Naive thymus-derived CD4-positive, alpha-beta T cell (primary cell): ENCODE results near the gene MACO1. TPM values are rescaled to one million over a fixed set of nuclear protein-coding genes. Genes with fewer than 3 reads are reported as not detected.

Experiments
- ATAC-seq: fragments of 150-1000 bp; cut with Tn5 transposase; 2 replicates; pipeline ENCODE4 v1.10.0; 2021; ENCODE audit warnings: mild to moderate bottlenecking, moderate library complexity
- CTCF ChIA-PET: fragments of 350-600 bp; sonication (Branson Sonifier 250); formaldehyde crosslinking; loops from one replicate; lab custom pipeline; 2021; ENCODE audit warnings: antibody characterized with exemption; lab: Charles Lee
- POLR2A ChIA-PET: fragments of 350-600 bp; sonication (Branson Sonifier 250); formaldehyde crosslinking; loops from one replicate; lab custom pipeline; 2021; ENCODE audit warnings: antibody characterized with exemption, inconsistent platforms; lab: Charles Lee
- DNase-seq, 9 donors: peaks; one replicate each; pipeline versions ENCODE4 v3.0.0 to v3.0.0-alpha.2; 2020 to 2022; ENCODE audit warnings: mixed read lengths in 1 of 9
- H3K27ac ChIP-seq: one replicate; pipeline ENCODE4 v1.7.0; 2013; ENCODE audit warnings: mild to moderate bottlenecking, low read depth, low read length, moderate library complexity
- H3K27me3 ChIP-seq, 2 donors: one replicate each; pipeline ENCODE4 v1.7.0; 2013; ENCODE audit warnings: low read length in 2 of 2, mild to moderate bottlenecking in 2 of 2, moderate library complexity in 2 of 2; ENCODE audit not compliant: control insufficient read depth in 2 of 2, insufficient read depth in 2 of 2
- H3K36me3 ChIP-seq, 3 experiments: 1 replicate in 2 of 3; 2 replicates in 1 of 3; pipeline ENCODE4 v1.7.0; 2013; ENCODE audit warnings: low read length in 3 of 3, mild to moderate bottlenecking in 3 of 3, moderate library complexity in 1 of 3; ENCODE audit not compliant: insufficient read depth in 3 of 3, control insufficient read depth in 2 of 3
- H3K4me1 ChIP-seq, 2 donors: one replicate each; pipeline ENCODE4 v1.7.0; 2013; ENCODE audit warnings: low read length in 2 of 2, mild to moderate bottlenecking in 2 of 2, moderate library complexity in 1 of 2; ENCODE audit not compliant: control insufficient read depth in 2 of 2, insufficient read depth in 2 of 2
- H3K4me3 ChIP-seq: 2 replicates; pipeline ENCODE4 v1.7.0; 2013; ENCODE audit warnings: mild to moderate bottlenecking, low read length
- H3K9me3 ChIP-seq, 3 experiments: 1 replicate in 2 of 3; 2 replicates in 1 of 3; pipeline ENCODE4 v1.7.0; 2013; ENCODE audit warnings: low read length in 3 of 3; ENCODE audit not compliant: control insufficient read depth in 2 of 3
- H3K27ac Mint-ChIP-seq, 9 donors: one replicate each; pipeline ENCODE4 v1.8.0; 2020 to 2022; ENCODE audit warnings: mixed read lengths in 9 of 9, mild to moderate bottlenecking in 8 of 9, moderate library complexity in 5 of 9, inconsistent platforms in 2 of 9
- H3K27me3 Mint-ChIP-seq, 5 donors: one replicate each; pipeline ENCODE4 v1.8.0; 2021 to 2022; ENCODE audit warnings: mixed read lengths in 5 of 5, mild to moderate bottlenecking in 1 of 5
- H3K36me3 Mint-ChIP-seq, 5 donors: one replicate each; pipeline ENCODE4 v1.8.0; 2020 to 2022; ENCODE audit warnings: mixed read lengths in 5 of 5, mild to moderate bottlenecking in 3 of 5, inconsistent platforms in 1 of 5
- H3K4me1 Mint-ChIP-seq, 7 donors: one replicate each; pipeline ENCODE4 v1.8.0; 2020 to 2022; ENCODE audit warnings: mixed read lengths in 7 of 7, mild to moderate bottlenecking in 3 of 7, inconsistent platforms in 1 of 7
- H3K4me3 Mint-ChIP-seq, 10 donors: one replicate each; pipeline ENCODE4 v1.8.0; 2020 to 2022; ENCODE audit warnings: mild to moderate bottlenecking in 10 of 10, mixed read lengths in 10 of 10, moderate library complexity in 6 of 10, inconsistent platforms in 2 of 10
- H3K9me3 Mint-ChIP-seq, 11 donors: one replicate each; pipeline ENCODE4 v1.8.0; 2020 to 2022; ENCODE audit warnings: mixed read lengths in 11 of 11, mild to moderate bottlenecking in 4 of 11, inconsistent platforms in 1 of 11, moderate library complexity in 1 of 11
- intact Hi-C, 2 donors: fragments of 100-400 bp; cut with micrococcal nuclease; formaldehyde crosslinking; loops; one replicate each; pipeline ENCODE4 v1.15.1; 2023
- polyA plus RNA-seq, 2 donors: library from polyadenylated mRNA; unstranded; fragments of 300-500 nt; fragmentation: Illumina TruSeq; gene quantifications; one replicate each; pipeline ENCODE4 v1.2.3, GENCODE V29; 2021
- total RNA-seq, 6 experiments: library from RNA in 5 of 6; stranded (reverse) in 5 of 6; gene quantifications; 1 replicate in 5 of 6; 2 replicates in 1 of 6; pipeline ENCODE4 v1.2.3 and lab custom pipeline; 2021 to 2026

The MACO1 gene
- total and polyA plus RNA-seq, 7 experiments from 2014 or later = 8.8 to 25.9 (median 19.5) TPM

GRCh38 chr1:25486602-25487001 lies 55.9 kb downstream of the MACO1 start:
- DNase-seq = no peak
- Mint-ChIP-seq H3K4me1 (peaks cover 8 to 37% (median 24%) of the 10 kb centered on the region in 7 donors), H3K27ac (peak overlapping the region in 4 of 9 donors; percentile 29 to 54 (median 44)), H3K9me3 (no peaks in the 10 kb centered on the region), H3K27me3 (no peaks in the 10 kb centered on the region), H3K4me3 (no peak overlapping the region), H3K36me3 (peaks cover 2 to 57% (median 27%) of the 10 kb centered on the region in 5 donors)
- ChIA-PET POLR2A (interaction anchor here (0.6 to 2.5 kb wide), 5 partner anchors 9 to 192 kb away, joined by 3 to 10 read pairs (median 3); no protein-coding TSS in a partner anchor), CTCF (interaction anchor here (1.0 to 2.8 kb wide), 6 partner anchors 10 to 244 kb away, joined by 3 to 23 read pairs (median 4); no protein-coding TSS in a partner anchor)
- Histone ChIP-seq H3K4me3 (no peak overlapping the region), H3K27me3 (no peaks in the 10 kb centered on the region), H3K4me1 (no peaks in the 10 kb centered on the region), H3K36me3 (peaks cover 9 to 50% (median 21%) of the 10 kb centered on the region in 3 experiments), H3K27ac (no peak overlapping the region), H3K9me3 (no peaks in the 10 kb centered on the region)
- ATAC-seq = no peak
- intact Hi-C loops = loop anchor here (2.0 to 5.0 kb wide), 2 partner anchors 14 to 54 kb away; partner anchors contain the start of gene MACO1 (in 1 of the 2)

- Histone ChIP-seq H3K4me1 (no peaks in the 10 kb centered on the region), H3K4me3 (no peak overlapping the region), H3K27ac (no peak overlapping the region), H3K9me3 (no peaks in the 10 kb centered on the region), H3K36me3 (peaks cover 19 to 60% (median 26%) of the 10 kb centered on the region in 3 experiments), H3K27me3 (no peaks in the 10 kb centered on the region)
- H3K4me1 Mint-ChIP-seq = peaks cover 0 to 26% (median 17%) of the 10 kb centered on the region in 7 donors
- no peak overlapping the region for H3K4me3 Mint-ChIP-seq
- no peaks in the 10 kb centered on the region for H3K9me3 Mint-ChIP-seq
- intact Hi-C loops = loop anchor here (2.0 to 5.0 kb wide), 2 partner anchors 15 to 55 kb away; partner anchors contain the start of gene MACO1 (in 1 of the 2)
- peak in 6 of 9 donors; percentile 30 to 48 (median 38) for DNase-seq
- POLR2A ChIA-PET = interaction anchor here (0.6 to 2.5 kb wide), 8 partner anchors 10 to 471 kb away, joined by 3 to 10 read pairs (median 4); partner anchors contain the start of gene MACO1
- H3K27ac Mint-ChIP-seq = peak overlapping the region in 2 of 9 donors; percentile 7 to 65
- peaks cover 4 to 62% (median 31%) of the 10 kb centered on the region in 5 donors for H3K36me3 Mint-ChIP-seq
- CTCF ChIA-PET = interaction anchor here (0.6 to 2.8 kb wide), 12 partner anchors 10 to 1021 kb away, joined by 3 to 23 read pairs (median 5); no protein-coding TSS in a partner anchor
- no peaks in the 10 kb centered on the region for H3K27me3 Mint-ChIP-seq
- ATAC-seq = no peak
Measured at GRCh38 chr1:25487628-25488027, 56.9 kb downstream of the MACO1 start.

GRCh38 chr1:25492323-25492722 lies 61.6 kb downstream of the MACO1 start:
- peaks cover 13 to 59% (median 37%) of the 10 kb centered on the region in 5 donors for H3K36me3 Mint-ChIP-seq
- H3K27ac ChIP-seq = no peak overlapping the region
- no peaks in the 10 kb centered on the region for H3K4me1 ChIP-seq
- H3K9me3 ChIP-seq = no peaks in the 10 kb centered on the region
- no peaks in the 10 kb centered on the region for H3K27me3 ChIP-seq
- H3K4me3 Mint-ChIP-seq = no peak overlapping the region
- H3K9me3 Mint-ChIP-seq = no peaks in the 10 kb centered on the region
- H3K4me1 Mint-ChIP-seq = peaks cover 2 to 12% (median 5%) of the 10 kb centered on the region in 7 donors
- ATAC-seq = no peak
- ChIA-PET POLR2A (interaction anchor here (0.8 to 1.1 kb wide), 2 partner anchors 16 to 153 kb away, joined by 3 to 4 read pairs; no protein-coding TSS in a partner anchor), CTCF (interaction anchor here (1.0 kb wide), 1 partner anchor 15 kb away, joined by 5 read pairs; no protein-coding TSS in a partner anchor)
- H3K27ac Mint-ChIP-seq = peak overlapping the region in 5 of 9 donors; percentile 19 to 74 (median 57)
- H3K36me3 ChIP-seq = peaks cover 24 to 65% (median 25%) of the 10 kb centered on the region in 3 experiments
- intact Hi-C loops = no loop called here
- H3K4me3 ChIP-seq = no peak overlapping the region
- DNase-seq = no peak
- H3K27me3 Mint-ChIP-seq = no peaks in the 10 kb centered on the region

GRCh38 chr1:25494952-25495351 lies 64.3 kb downstream of the MACO1 start:
- Histone ChIP-seq H3K9me3 (no peaks in the 10 kb centered on the region), H3K4me1 (no peaks in the 10 kb centered on the region), H3K27me3 (no peaks in the 10 kb centered on the region), H3K36me3 (peaks cover 18 to 73% (median 22%) of the 10 kb centered on the region in 3 experiments), H3K4me3 (no peak overlapping the region), H3K27ac (no peak overlapping the region)
- Mint-ChIP-seq H3K27ac (peak overlapping the region in 4 of 9 donors; percentile 19 to 67 (median 30)), H3K4me3 (no peak overlapping the region), H3K27me3 (no peaks in the 10 kb centered on the region), H3K36me3 (peaks cover 13 to 59% (median 40%) of the 10 kb centered on the region in 5 donors), H3K4me1 (peaks cover 0 to 11% (median 4%) of the 10 kb centered on the region in 7 donors), H3K9me3 (no peaks in the 10 kb centered on the region)
- DNase-seq = no peak
- intact Hi-C loops = no loop called here
- ChIA-PET POLR2A (no interaction called here), CTCF (no interaction called here)
- no peak for ATAC-seq

GRCh38 chr1:25500694-25501093 lies 70.0 kb downstream of the MACO1 start:
- no peaks in the 10 kb centered on the region for H3K9me3 ChIP-seq
- no peak overlapping the region for H3K27ac ChIP-seq
- H3K36me3 ChIP-seq = peaks cover 0 to 34% (median 10%) of the 10 kb centered on the region in 3 experiments
- no peaks in the 10 kb centered on the region for H3K9me3 Mint-ChIP-seq
- DNase-seq (no peak), ATAC-seq (no peak)
- H3K4me3 Mint-ChIP-seq = no peak overlapping the region
- H3K4me1 ChIP-seq = peaks cover 0 to 10% of the 10 kb centered on the region in 2 donors
- H3K27me3 ChIP-seq = no peaks in the 10 kb centered on the region
- ChIA-PET POLR2A (no interaction called here), CTCF (interaction anchor here (1.3 to 6.9 kb wide), 2 partner anchors 20 to 118 kb away, joined by 5 to 227 read pairs; no protein-coding TSS in a partner anchor)
- H3K4me1 Mint-ChIP-seq = peaks cover 3 to 19% (median 16%) of the 10 kb centered on the region in 7 donors
- H3K36me3 Mint-ChIP-seq = peaks cover 5 to 22% (median 12%) of the 10 kb centered on the region in 5 donors
- intact Hi-C loops = loop anchor here in 1 of 2 donors (5.0 kb wide), 2 partner anchors 107 to 297 kb away; no protein-coding TSS in a partner anchor
- H3K27ac Mint-ChIP-seq = peak overlapping the region in 8 of 9 donors; percentile 2 to 63 (median 22)
- H3K27me3 Mint-ChIP-seq = no peaks in the 10 kb centered on the region
- H3K4me3 ChIP-seq = no peak overlapping the region

GRCh38 chr1:25501235-25502058 lies 70.8 kb downstream of the MACO1 start:
- POLR2A ChIA-PET = interaction anchor here (0.7 to 1.2 kb wide), 3 partner anchors 13 to 123 kb away, joined by 3 to 4 read pairs (median 3); no protein-coding TSS in a partner anchor
- Mint-ChIP-seq H3K4me1 (peaks cover 10 to 25% (median 23%) of the 10 kb centered on the region in 7 donors), H3K36me3 (peaks cover 3 to 21% (median 11%) of the 10 kb centered on the region in 5 donors), H3K4me3 (no peak overlapping the region), H3K9me3 (no peaks in the 10 kb centered on the region), H3K27me3 (no peaks in the 10 kb centered on the region), H3K27ac (peak overlapping the region in 6 of 9 donors; percentile 21 to 69 (median 61))
- CTCF ChIA-PET = interaction anchor here (0.8 to 6.9 kb wide), 6 partner anchors 20 to 117 kb away, joined by 3 to 227 read pairs (median 4); no protein-coding TSS in a partner anchor
- Histone ChIP-seq H3K4me1 (peaks cover 0 to 18% of the 10 kb centered on the region in 2 donors), H3K4me3 (no peak overlapping the region), H3K36me3 (peaks cover 0 to 26% (median 9%) of the 10 kb centered on the region in 3 experiments), H3K27ac (no peak overlapping the region), H3K9me3 (no peaks in the 10 kb centered on the region), H3K27me3 (no peaks in the 10 kb centered on the region)
- intact Hi-C loops = loop anchor here in 1 of 2 donors (5.0 kb wide), 2 partner anchors 106 to 296 kb away; no protein-coding TSS in a partner anchor
- DNase-seq = peak in 2 of 9 donors; percentile 17 to 31
- peak; percentile 14 for ATAC-seq
